ENCODE results near the gene ELAC2.

The ELAC2 gene

DNA sequence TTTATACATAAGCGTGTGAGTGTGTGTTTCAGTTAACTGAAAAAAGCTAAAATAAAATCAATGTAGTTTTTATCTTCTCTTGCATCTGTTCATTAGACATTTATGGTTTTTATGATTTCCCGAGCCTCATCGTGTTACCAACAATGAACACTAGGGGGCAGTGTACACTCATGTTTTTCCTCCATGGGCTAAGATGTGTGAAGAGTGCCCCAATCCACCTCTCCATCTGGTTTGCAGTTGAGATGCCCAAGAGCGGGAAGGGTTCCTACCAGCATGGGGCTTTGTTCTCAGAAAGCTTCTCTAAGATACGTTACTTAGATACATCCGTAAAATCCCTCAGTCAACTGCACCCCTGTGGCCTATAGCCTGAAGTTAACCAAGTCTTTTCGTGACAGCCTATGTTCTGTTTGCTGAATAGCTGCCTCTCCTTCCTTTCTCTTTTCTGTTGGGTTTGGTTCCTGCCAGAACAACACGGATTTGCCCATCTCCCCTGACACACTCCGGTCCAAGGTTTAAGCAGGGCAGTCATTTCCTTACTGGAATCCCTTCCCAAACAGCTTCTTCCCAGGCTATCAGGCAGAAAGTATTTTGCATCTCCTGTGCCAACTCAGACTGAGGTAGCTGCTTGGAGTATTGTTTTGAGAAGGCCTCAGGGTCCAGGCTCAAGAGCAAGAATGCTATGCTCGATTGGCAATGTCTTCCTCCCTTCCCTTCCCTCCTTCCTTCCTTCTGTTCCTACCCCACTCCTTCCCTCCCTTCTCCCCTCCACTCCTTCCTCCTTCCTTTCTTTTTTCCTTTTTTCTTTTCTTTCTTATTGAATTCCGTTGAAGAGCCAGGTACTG is 12.9 kb upstream of the ELAC2 start:
- no peak overlapping the region for H3K4me3 ChIP-seq (ENCODE audit: low read length)
- TF ChIP-seq CTCF (IDR thresholded peaks at IDR 0.05; ENCODE audit: insufficient read depth, low read depth, low read length, missing control alignments): peak; percentile 70
- peak; percentile 53 for DNase-seq (ENCODE audit: low read depth)

DNA sequence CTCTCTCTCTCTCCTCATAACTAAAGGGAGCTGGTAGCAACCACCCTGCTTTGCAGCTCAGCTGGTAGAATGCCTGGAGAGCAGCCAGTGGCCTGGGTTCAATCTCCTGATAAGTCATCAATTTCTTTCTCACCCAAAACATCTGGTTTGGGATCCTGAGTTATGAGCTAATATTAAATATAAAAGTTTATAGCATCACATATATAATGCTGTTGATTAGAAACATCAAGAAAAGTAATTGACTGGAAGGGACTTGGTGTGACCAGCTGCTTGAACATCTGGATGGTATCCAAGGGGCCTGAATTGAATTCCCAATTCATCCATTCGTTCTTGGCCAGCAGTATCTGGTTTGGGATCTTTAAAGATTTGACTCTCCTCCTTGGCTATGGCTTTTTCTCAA is 12.2 kb upstream of the ELAC2 start:
- no peak overlapping the region for H3K4me3 ChIP-seq (ENCODE audit: low read length)
- no peak for DNase-seq (ENCODE audit: low read depth)
- no peak for TF ChIP-seq CTCF (IDR thresholded peaks at IDR 0.05; ENCODE audit: insufficient read depth, low read depth, low read length, missing control alignments)

DNA sequence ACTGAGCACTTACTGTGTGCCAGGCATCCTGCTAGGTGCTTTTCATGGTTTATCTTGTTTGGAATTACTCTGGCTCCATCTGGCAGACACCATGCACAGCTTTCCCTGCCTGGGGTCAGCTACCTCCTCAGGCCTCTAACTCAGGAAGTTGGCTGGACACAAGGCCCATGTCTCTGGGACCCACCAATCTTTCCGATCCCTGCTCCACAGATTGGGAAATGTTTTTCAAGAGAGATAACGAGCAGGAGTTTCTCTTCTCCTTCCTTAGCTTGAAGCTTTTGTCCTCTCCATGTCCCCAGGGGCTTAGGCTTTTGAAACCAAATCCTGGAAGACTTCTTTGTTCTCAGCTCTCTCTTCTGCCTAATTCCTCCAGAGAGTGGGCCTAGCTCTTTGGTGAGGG is 11.5 kb upstream of the ELAC2 start:
- no peak overlapping the region for H3K4me3 ChIP-seq (ENCODE audit: low read length)
- TF ChIP-seq CTCF (IDR thresholded peaks at IDR 0.05; ENCODE audit: insufficient read depth, low read depth, low read length, missing control alignments): no peak
- DNase-seq (ENCODE audit: low read depth): no peak

DNA sequence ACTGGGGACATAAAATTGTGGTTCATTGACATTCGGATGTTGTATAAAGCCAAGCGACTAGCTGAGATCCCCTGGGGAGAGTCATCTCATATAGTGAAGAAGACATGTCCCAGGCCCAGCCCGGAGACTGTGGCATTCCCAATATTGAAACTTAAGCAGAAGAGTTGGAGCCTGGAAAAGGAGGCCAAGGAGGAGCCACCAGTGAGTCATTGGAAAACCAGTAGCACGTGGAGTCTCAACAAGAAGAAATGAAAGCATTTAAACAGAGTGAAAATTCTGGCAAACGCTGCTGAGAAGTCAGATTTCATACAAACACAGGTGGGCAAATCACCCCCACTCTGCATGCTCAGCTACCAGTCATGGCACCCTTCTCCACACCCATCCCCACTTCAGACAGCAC is 9.4 kb upstream of the ELAC2 start:
- DNase-seq (ENCODE audit: low read depth): no peak
- TF ChIP-seq CTCF (IDR thresholded peaks at IDR 0.05; ENCODE audit: insufficient read depth, low read depth, low read length, missing control alignments): no peak
- no peak overlapping the region for H3K4me3 ChIP-seq (ENCODE audit: low read length)

DNA sequence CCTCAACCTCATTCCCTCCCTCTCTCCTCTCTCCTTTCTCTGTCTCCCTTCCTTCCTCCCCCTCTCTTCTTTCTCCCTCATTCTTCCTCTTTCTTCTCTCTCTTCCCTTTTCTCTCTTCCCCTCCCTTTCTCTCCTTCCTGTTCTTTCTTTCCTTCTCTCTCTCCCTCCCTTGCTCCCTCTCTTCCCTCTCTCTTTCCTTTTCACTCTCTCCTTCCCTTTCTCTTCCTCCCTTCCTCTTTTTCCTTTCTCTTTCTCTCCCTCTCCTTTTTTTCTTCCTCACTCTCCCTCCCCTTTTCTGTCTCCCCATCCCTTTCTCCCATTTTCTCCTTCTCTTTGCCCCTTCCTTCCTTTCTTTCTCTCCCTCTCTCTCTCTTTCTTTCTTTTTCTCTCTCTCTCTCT is 7.9 kb upstream of the ELAC2 start:
- no peak for TF ChIP-seq CTCF (IDR thresholded peaks at IDR 0.05; ENCODE audit: insufficient read depth, low read depth, low read length, missing control alignments)
- no peak for DNase-seq (ENCODE audit: low read depth)
- H3K4me3 ChIP-seq (ENCODE audit: low read length): no peak overlapping the region

GRCh38 chr17:13025258-13025627 is 7.4 kb upstream of the ELAC2 start:
- H3K4me3 ChIP-seq (ENCODE audit: low read length): no peak overlapping the region
- no peak for DNase-seq (ENCODE audit: low read depth)
- TF ChIP-seq CTCF (IDR thresholded peaks at IDR 0.05; ENCODE audit: insufficient read depth, low read depth, low read length, missing control alignments): no peak
